ES-I3 (cell line): ENCODE results near the gene MMEL1.
"Not testable (repeated sequence)": the region's sequence is repeated elsewhere in the genome, so short reads cannot be mapped to it uniquely, and the experiment has no call there.

Experiments used
- H3K36me3 ChIP-seq: 2 replicates; pipeline ENCODE4 v1.6.1; 2013; ENCODE audit warnings: mild to moderate bottlenecking, low read length, control low read depth, moderate library complexity; ENCODE audit not compliant: insufficient read depth
- H3K4me1 ChIP-seq: 2 replicates; pipeline ENCODE4 v1.6.1; 2013; ENCODE audit warnings: mild to moderate bottlenecking, control low read depth, low read length; ENCODE audit not compliant: insufficient read depth
- H3K9ac ChIP-seq: 2 replicates; pipeline ENCODE4 v1.6.1; 2013; ENCODE audit warnings: low read depth, mild to moderate bottlenecking, low read length, moderate library complexity
- H3K9me3 ChIP-seq: 2 replicates; pipeline ENCODE4 v1.6.1; 2013; ENCODE audit warnings: mild to moderate bottlenecking, low read length, moderate library complexity; ENCODE audit not compliant: control insufficient read depth, insufficient read depth

The MMEL1 gene

DNA sequence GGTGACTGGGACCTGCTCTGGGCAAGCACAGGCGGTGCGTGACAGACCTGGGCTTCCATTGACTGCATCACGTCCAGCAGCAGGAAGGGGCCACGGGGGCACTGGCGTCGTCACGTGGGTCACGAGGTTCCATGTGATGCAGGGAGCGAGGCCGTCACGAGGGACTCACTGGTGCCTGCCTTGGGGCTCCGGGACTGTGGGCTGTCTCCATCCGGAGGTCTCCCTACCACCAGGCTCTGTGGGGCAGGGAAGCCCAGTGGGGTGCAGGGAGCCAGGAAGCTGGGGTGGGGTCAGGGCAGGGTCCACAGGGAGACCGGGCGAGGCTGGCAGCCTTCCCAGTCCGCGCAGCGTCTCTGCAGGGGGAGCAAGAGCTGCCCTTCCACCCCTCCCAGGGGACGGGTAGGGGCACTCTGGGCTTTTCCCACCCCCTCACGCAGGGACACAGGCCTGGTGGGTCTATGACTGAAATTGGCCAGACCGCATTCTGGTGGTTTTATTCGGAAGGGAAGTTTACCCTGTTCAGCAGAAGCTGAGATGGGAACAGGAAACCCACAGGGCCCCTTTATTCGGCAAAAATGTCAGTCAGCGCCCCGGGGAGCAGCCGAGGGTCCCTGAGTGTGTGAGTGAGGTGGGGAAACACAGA lies 77.1 kb downstream of the MMEL1 start:
- no peaks in the 10 kb centered on the region for H3K36me3 ChIP-seq
- H3K4me1 ChIP-seq, result peaks cover 4% of the 10 kb centered on the region; the same call in 1 of the 2 replicates
- no peaks in the 10 kb centered on the region for H3K9me3 ChIP-seq
- H3K9ac ChIP-seq, result no peak overlapping the region

GRCh38 chr1:2554621-2555387 lies 78.0 kb downstream of the MMEL1 start:
- Histone ChIP-seq H3K36me3 (no peaks in the 10 kb centered on the region), H3K9me3 (no peaks in the 10 kb centered on the region), H3K9ac (no peak overlapping the region), H3K4me1 (peaks cover 4% of the 10 kb centered on the region; the same call in 1 of the 2 replicates)

GRCh38 chr1:2553871-2554620 lies 78.8 kb downstream of the MMEL1 start:
- no peaks in the 10 kb centered on the region for H3K36me3 ChIP-seq
- H3K4me1 ChIP-seq, result peaks cover 7% of the 10 kb centered on the region; the same call in 1 of the 2 replicates
- no peak overlapping the region for H3K9ac ChIP-seq
- H3K9me3 ChIP-seq, result no peaks in the 10 kb centered on the region

GRCh38 chr1:2553076-2553475 lies 79.7 kb downstream of the MMEL1 start:
- H3K4me1 ChIP-seq, result peaks cover 12% of the 10 kb centered on the region; the same call in 1 of the 2 replicates
- H3K9me3 ChIP-seq, H3K9ac ChIP-seq, H3K36me3 ChIP-seq: not testable (repeated sequence)

GRCh38 chr1:2552189-2552588 lies 80.6 kb downstream of the MMEL1 start:
- H3K4me1 ChIP-seq, result peaks cover 12% of the 10 kb centered on the region; the same call in 1 of the 2 replicates
- H3K36me3 ChIP-seq, result no peaks in the 10 kb centered on the region
- no peaks in the 10 kb centered on the region for H3K9me3 ChIP-seq
- H3K9ac ChIP-seq, result no peak overlapping the region

DNA sequence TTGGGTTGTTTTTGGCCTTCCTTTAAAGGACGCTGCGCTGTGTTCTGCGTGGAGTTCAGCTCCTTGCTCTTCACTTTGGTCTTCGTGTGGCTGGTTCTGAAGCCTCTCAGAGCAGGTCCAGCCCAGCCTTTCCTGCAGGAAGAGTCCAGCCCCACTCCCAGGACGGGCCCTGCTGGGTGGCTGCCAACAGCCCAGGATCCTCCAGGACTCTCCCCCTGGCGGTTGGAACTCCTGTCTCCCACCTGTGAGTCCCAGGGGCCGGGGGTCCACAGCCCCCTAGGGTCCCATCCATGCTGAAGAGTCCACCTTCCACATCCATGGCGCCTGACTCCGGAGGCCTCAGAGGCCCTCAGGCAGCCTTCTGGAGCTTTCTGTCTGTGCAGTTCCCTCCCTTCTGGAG lies 81.3 kb downstream of the MMEL1 start:
- H3K4me1 ChIP-seq, result peaks cover 12% of the 10 kb centered on the region; the same call in 1 of the 2 replicates
- not testable (repeated sequence) for H3K9me3 ChIP-seq, H3K9ac ChIP-seq, H3K36me3 ChIP-seq

- H3K9ac ChIP-seq, H3K9me3 ChIP-seq, H3K4me1 ChIP-seq, H3K36me3 ChIP-seq: not testable (repeated sequence)
Observed at GRCh38 chr1:2550309-2550861, 82.4 kb downstream of the MMEL1 start.

GRCh38 chr1:2549367-2550029 lies 83.3 kb downstream of the MMEL1 start:
- H3K9ac ChIP-seq, H3K36me3 ChIP-seq, H3K9me3 ChIP-seq: not testable (repeated sequence)
- H3K4me1 ChIP-seq, result peaks cover 12% of the 10 kb centered on the region; the same call in 1 of the 2 replicates

DNA sequence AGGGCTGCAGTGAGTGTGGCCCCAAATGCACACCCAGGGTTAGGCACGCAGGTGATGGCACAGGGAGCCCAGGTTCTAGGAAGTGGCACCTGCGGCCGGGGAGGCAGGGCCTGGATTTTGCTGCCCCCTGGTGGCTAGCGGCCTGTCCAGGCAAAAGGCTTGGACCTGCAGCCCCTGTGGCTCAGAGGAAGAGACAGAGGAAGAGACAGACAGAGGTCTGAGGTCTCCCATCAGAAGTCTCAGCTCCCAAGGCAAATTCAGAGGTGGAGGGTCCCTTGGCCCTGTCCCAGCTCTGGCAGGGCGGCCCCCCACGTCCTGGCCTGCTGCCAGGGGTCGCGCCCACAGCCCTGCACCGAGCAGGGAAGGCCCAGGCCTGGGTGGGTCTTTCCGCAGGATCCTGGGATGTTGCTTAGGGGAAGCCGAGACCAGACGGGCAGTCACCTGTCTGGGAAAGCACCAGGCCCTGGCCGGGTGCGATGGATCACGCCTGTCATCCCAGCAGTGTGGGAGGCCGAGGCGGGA lies 84.7 kb downstream of the MMEL1 start:
- no peak overlapping the region; the same call in 1 of the 2 replicates for H3K9ac ChIP-seq
- peaks cover 23% of the 10 kb centered on the region; the same call in 1 of the 2 replicates for H3K4me1 ChIP-seq
- no peaks in the 10 kb centered on the region for H3K9me3 ChIP-seq
- H3K36me3 ChIP-seq, result no peaks in the 10 kb centered on the region

DNA sequence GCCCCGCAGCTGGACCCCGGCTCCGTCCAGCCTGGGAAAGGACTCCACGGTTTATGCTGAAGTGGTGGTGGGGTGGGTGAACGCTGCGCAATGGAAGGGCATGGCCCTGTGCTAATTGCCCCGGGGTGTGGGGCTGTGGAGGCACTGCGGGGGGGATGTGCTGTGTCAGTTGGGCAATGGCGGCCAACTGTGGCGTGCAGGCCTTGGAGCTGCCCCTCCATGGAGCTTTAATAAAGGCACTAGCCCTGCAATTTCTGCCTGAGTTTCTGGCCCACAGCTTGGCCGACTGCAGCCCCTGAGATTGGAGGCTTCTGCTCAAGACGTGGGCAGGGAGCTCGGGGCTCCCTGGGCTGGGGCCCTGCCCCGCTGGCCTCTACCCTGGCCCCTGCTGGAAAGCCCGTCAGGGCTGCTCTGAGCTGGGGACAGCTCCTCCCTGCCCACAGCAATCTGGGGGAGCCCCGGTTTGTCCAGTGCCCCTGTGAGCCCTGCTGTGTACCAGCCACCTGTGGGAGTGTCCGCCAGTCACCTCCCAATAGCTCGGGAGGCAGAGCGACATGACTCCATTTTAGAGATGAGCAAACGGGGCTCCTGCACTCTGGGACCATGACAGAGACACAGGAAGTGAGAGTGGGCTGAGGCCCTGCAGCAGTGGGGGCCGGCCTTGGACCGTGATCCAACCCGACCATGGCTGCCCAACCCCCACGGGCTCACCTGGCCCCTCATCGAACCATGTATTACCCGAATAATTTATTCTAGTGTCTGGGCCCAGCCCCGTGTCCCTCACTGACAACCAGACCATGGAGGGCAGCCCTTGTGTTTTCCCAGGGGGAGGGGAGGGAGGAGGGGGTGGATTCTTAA lies 85.4 kb downstream of the MMEL1 start:
- Histone ChIP-seq H3K9me3 (no peaks in the 10 kb centered on the region), H3K9ac (peak overlapping the region; percentile 86; the same call in 1 of the 2 replicates), H3K36me3 (no peaks in the 10 kb centered on the region), H3K4me1 (peaks cover 27% of the 10 kb centered on the region; the same call in 1 of the 2 replicates)

- Histone ChIP-seq H3K4me1 (peaks cover 27% of the 10 kb centered on the region; the same call in 1 of the 2 replicates), H3K9ac (peak overlapping the region; percentile 86)
Observed at GRCh38 chr1:2546515-2547209, 86.2 kb downstream of the MMEL1 start.

GRCh38 chr1:2545754-2546514 lies 86.9 kb downstream of the MMEL1 start:
- peak overlapping the region; percentile 86 for H3K9ac ChIP-seq

More at GRCh38 chr1:2546515-2547209, 86.2 kb downstream of the MMEL1 start:
- H3K9me3 ChIP-seq, result no peaks in the 10 kb centered on the region
- no peaks in the 10 kb centered on the region for H3K36me3 ChIP-seq

More at GRCh38 chr1:2545754-2546514, 86.9 kb downstream of the MMEL1 start:
- peaks cover 27% of the 10 kb centered on the region; the same call in 1 of the 2 replicates for H3K4me1 ChIP-seq
- H3K36me3 ChIP-seq, result no peaks in the 10 kb centered on the region
- no peaks in the 10 kb centered on the region for H3K9me3 ChIP-seq
